Stimulated activated CD4-positive, alpha-beta T cell treated with anti-CD3 and anti-CD28 coated beads, Interleukin-4, amount 100 ng/mL, for 24 hours (primary cell): ENCODE results near the gene GNAS-AS1.

ENCODE experiments used
- DNase-seq: peaks from one replicate; pipeline ENCODE4 v3.0.0-alpha.2; 2020

Gene GNAS-AS1

GRCh38 chr20:58850693-58851174 lies at the start of gene GNAS-AS1:
GNAS-AS1 (minus strand) TSS chr20:58850902.
- DNase-seq: peak; percentile 84

DNA sequence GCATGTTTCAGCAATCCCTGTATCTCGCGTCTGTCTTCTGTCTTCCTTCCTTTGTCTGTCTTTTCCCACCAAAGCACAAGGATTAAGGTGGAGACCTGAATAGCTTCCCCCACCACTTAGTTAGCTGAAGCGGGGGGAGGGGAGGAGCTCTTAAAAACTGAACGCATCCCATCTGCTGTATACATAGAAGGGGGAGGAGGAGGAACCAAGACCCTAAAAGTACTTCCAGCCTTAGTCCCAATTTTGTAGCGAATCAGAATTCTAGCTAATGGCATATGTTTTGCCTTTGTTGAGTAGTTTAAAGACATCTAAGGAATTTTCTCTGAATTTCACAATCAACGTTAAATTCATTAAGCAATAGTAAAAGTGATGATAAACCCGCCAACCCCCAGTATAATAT lies 49.7 kb upstream of the GNAS-AS1 start:
- no peak for DNase-seq

GRCh38 chr20:58899512-58899911 lies 48.8 kb upstream of the GNAS-AS1 start:
- DNase-seq: no peak

- DNase-seq: no peak
These were observed 48.1 kb upstream of the GNAS-AS1 start for GRCh38 chr20:58898629-58899408.

DNA sequence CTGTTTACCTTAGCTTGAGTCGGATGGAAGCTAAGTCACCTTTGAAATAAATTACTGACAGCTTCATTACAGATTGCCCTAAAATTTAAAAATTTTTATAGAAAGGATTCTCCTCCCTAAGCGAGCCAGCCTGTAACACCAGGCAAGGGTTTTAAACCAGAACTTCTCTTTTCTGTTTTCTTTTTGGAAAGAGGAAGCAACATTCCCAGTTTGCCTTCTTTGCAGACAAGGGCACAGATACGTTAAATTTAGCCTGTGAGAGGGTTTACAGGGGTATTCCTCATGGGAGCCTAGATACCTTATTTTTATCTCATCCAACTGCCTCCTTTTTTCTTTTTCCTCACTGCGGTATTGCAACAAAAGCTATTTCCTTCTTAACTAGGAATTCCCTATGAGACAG lies 46.8 kb upstream of the GNAS-AS1 start:
- DNase-seq: no peak

DNA sequence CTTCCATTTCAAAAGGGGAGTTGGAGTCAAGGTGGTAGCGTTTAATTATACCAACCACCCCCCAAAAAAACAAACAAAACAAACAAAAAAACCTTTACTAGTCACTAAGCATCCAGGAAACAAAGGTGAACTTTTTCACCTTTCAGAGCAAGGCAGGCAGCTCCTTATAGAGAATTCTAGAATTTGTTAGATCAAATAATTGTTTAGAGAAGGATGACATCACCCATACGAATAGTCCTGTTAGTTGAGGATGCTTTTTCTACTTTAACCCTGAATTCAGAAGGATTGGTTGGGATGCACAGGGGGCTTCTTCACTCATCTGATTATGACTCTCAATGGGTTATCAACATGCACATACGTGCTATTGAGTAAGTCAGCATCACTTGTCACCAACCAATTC lies 46.1 kb upstream of the GNAS-AS1 start:
- no peak for DNase-seq

- DNase-seq: no peak
These were observed 44.9 kb upstream of the GNAS-AS1 start for GRCh38 chr20:58895448-58896180.

GRCh38 chr20:58894652-58895447 lies 44.1 kb upstream of the GNAS-AS1 start:
- no peak for DNase-seq

- DNase-seq: peak; percentile 45
These were observed 42.8 kb upstream of the GNAS-AS1 start for GRCh38 chr20:58893355-58894120.

GRCh38 chr20:58892932-58893224 lies 42.2 kb upstream of the GNAS-AS1 start:
- no peak for DNase-seq

DNA sequence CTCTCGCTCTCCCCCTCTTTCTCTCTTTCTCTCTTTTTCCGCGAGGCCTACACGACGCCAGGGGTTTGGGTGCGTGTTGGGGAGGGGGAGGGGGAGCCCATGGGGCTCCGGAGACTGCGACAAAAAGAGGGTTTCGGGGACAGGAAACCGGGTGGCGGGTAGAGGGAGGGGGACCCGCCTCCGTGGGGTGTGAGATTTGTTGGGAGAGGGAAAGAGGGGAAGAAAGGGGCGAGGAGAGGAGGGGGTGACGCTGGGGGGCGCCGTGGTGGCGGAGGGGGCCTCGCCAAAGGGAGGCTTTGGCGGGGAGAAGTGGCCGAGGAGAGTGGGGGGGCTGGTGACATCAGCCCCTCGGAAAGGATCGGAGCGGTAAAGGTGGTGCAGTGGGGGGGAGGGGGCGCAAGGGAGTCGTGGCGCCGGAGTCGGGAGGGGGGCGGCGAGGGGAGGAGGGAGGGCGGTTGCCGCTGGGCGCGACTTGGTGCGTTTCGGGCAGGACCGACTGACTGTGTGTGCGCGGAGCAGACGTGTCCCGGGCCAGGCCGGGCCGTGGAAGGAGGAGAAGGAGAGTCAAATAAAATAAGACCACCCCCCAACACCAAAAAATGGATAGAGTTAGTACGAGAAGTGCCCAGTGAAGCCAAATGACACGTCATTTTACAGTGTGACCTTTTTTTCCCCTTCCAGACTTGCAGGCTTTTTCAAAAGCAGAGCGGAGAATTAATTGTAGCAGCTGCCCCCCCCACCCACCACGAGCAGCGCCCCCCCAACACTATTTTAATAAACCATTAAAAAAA lies 41.6 kb upstream of the GNAS-AS1 start:
- peak; percentile 76 for DNase-seq

DNA sequence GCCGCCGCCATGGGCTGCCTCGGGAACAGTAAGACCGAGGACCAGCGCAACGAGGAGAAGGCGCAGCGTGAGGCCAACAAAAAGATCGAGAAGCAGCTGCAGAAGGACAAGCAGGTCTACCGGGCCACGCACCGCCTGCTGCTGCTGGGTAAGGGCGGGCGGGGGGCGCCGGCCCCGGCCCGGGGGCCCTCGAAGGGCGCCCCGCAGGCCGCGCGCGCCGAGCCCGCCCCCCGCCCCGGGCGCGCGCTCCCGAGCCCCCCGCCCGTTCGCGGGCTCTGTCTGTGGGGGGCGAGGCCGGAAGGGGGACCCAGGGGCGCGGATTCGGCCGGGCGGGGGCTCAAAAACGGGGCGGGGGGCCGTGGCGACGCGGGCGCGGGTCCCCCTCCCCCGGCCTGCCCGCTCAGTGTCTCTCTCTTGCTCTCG lies 41.0 kb upstream of the GNAS-AS1 start:
- DNase-seq: peak; percentile 32

- peak; percentile 69 for DNase-seq
These were observed 40.5 kb upstream of the GNAS-AS1 start for GRCh38 chr20:58891086-58891717.

GRCh38 chr20:58890518-58891085 lies 39.9 kb upstream of the GNAS-AS1 start:
- peak; percentile 62 for DNase-seq

DNA sequence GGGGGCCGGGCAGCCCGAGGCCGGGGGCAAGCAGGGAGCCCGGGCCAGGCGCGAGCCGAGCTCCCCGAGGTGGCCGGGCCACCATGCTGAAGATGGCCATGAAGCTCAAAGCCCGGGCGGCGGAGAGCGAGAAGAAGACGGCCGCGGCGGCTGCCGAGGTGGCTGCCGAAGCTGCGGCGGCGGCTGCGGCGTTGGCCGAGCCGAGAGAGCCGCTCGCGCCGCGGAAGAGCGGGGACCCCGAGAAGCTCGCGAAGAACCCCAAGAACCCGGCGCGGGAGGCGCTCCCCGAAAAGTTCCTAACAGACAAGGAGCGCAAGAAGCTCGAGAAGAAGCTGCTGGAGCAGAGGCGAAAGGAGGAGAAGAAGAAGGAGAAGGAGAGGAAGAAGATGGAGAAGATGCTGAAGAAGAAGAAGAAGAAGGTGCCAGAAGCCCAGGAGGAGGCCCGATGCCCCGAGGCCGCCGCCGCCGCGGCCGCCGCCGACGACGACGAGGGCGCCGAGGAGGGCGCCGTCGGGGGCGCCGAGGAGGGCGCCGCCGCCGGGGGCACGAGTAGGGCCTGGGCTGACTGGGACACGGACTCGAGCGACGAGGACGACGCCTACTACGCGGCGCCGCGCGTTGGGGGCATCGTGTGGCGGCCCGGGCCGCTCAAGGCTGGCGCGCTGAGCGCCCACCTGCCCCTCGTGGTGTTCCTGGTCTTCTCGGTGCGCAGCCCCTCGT lies 39.3 kb upstream of the GNAS-AS1 start:
- DNase-seq: no peak

DNA sequence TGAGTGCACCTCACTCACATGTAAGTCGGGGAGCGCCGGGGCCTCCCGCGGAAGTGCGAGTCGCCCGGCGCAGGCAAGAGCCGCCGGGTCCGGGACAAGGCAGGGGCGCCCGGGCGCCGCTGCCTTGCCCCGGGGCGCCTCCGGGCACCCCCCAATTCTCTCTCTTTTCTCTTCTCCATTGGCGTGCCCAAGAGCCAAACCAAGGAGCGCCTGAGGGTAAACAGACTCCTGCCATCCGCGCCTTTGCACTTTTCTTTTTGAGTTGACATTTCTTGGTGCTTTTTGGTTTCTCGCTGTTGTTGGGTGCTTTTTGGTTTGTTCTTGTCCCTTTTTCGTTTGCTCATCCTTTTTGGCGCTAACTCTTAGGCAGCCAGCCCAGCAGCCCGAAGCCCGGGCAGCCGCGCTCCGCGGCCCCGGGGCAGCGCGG lies 38.6 kb upstream of the GNAS-AS1 start:
- no peak for DNase-seq

DNA sequence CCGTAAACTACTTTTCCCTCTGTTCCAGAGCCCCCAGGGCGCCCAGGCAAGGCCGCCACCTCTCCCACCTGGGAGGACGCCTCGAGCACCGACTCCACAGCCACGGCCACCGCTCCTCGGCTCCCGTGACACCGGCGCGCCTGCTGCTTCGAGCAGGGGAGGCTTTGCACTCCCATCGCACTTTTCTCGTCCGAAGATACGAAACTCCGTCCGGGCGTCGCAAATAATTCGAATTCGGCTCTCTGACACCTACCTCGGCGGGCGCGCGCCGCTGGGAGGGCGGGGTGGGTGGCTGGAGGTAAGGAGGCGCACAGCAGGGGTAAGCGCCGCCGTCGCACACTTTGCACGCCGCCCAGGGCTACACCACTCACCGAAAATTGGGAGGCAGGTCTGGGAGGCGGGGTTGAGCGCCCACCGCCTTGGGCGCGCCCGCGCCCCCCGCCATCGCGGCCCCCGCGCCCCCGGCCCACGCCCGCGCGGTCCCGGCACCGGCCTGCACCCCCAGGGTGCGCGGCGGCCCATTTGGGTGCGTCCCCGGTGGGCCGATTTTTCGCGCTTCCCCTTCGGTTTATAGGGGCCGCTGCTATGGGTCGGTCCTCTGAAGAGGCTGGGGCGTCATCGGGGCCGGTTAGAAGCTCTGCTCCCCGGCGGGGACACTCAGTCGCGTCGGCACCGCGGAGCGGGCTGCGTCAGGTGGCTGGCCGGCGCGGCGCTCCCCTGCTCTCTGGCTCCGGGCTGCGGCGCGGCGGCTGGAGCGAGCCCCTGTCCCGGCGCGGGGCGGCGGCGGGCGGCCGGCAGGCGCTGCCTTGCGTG lies 38.0 kb upstream of the GNAS-AS1 start:
- DNase-seq: peak; percentile 84

DNA sequence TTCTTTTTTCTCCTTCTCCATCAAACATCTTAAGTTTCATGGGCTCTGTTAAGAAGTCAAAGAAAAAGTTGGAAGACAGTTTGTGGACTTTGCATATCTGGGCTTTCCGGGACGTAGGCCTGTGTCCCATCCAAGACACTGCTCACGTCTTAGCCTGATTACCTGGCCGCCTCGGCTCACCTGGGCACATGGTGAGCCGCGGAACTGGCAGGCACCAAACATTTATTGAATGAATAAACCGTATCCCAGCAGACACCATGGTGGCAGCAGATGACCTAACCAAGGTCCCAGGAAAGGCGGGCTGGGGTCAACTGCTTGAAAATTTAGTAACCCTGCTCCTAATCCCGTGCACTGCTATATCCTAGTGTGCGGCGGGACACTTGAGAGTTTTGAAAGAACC lies 37.4 kb upstream of the GNAS-AS1 start:
- no peak for DNase-seq

DNA sequence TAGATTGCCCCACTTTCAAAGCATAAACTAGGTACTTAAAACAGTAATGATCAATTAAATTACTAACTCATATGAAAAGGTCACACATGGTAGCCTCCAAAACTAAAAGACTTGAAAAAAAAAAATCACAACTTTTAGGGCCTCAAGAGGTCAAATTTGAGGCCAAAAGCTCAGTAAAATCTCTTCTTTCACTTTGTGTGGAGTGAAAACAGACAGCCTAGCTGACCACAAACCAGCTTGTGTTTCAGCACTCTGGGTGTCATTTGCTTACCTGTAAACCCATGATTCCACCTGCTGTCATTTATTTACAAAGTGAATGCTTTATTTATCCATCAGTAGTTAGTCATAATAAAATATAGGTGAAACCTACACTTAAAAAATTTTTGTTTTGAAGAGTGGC lies 35.8 kb upstream of the GNAS-AS1 start:
- no peak for DNase-seq
